Smooth muscle cell (in vitro differentiated cells): ENCODE data around the gene FAM53B. TPM values are rescaled to one million over a fixed set of nuclear protein-coding genes. Genes with fewer than 3 reads are reported as not detected.

Experiments used
- DNase-seq: peaks from one replicate; lab custom pipeline; 2025; ENCODE audit not compliant: unreplicated experiment; lab: John Stamatoyannopoulos, UW
- H2AFZ ChIP-seq: fragments of 200-600 bp; sonication (generic); 2 replicates; pipeline ENCODE4 v1.6.0; 2016; ENCODE audit warnings: antibody characterized with exemption, low read depth, mild to moderate bottlenecking
- H3F3A ChIP-seq: fragments of 200-600 bp; sonication (generic); 2 replicates; pipeline ENCODE4 v1.6.0; 2017; ENCODE audit warnings: antibody characterized with exemption, low read depth
- H3K27ac ChIP-seq: fragments of 200-600 bp; sonication (generic); 2 replicates; pipeline ENCODE4 v1.5.1; 2016; ENCODE audit warnings: low read depth, mild to moderate bottlenecking
- H3K27me3 ChIP-seq: fragments of 200-600 bp; sonication (generic); 2 replicates; pipeline ENCODE4 v1.6.1; 2016; ENCODE audit warnings: low read depth, mild to moderate bottlenecking
- H3K36me3 ChIP-seq: fragments of 200-600 bp; sonication (generic); 2 replicates; pipeline ENCODE4 v1.5.1; 2016; ENCODE audit warnings: low read depth
- H3K4me1 ChIP-seq: fragments of 200-600 bp; sonication (generic); 2 replicates; pipeline ENCODE4 v1.5.1; 2016; ENCODE audit warnings: low read depth
- H3K4me2 ChIP-seq: fragments of 200-600 bp; sonication (generic); 2 replicates; pipeline ENCODE4 v1.6.0; 2016; ENCODE audit warnings: mild to moderate bottlenecking
- H3K4me3 ChIP-seq: fragments of 200-600 bp; sonication (generic); 2 replicates; pipeline ENCODE4 v1.5.1; 2016; ENCODE audit warnings: mild to moderate bottlenecking
- H3K79me2 ChIP-seq: fragments of 200-600 bp; sonication (generic); 2 replicates; pipeline ENCODE4 v1.6.0; 2016; ENCODE audit warnings: low read depth, mild to moderate bottlenecking
- H3K9ac ChIP-seq: fragments of 200-600 bp; sonication (generic); 2 replicates; pipeline ENCODE4 v1.6.0; 2016; ENCODE audit warnings: low read depth
- H3K9me3 ChIP-seq: fragments of 200-600 bp; sonication (generic); replicated peaks from 2 replicates; pipeline ENCODE4 v1.5.1; 2016; ENCODE audit warnings: low read depth
- H4K20me1 ChIP-seq: fragments of 200-600 bp; sonication (generic); 2 replicates; pipeline ENCODE4 v1.6.0; 2016; ENCODE audit warnings: low read depth
- WGBS: methylation state at CpG from one replicate; pipeline ENCODE4 v1.1.7; 2016; ENCODE audit warnings: low lambda C conversion rate; 5-methylcytosine and 5-hydroxymethylcytosine counted together
- polyA plus RNA-seq: library from polyadenylated mRNA; unstranded; fragments of >200 nt; fragmentation: Nextera tagmentation; extraction: Ambion mirVana; gene quantifications from 2 replicates; pipeline ENCODE4 v1.2.1, GENCODE V29; 2016
- total RNA-seq: library from RNA; depleted of rRNA; stranded (reverse); fragments of >200 nt; gene quantifications from 2 replicates; pipeline ENCODE4 v1.2.3, GENCODE V29; 2014
- TF ChIP-seq, protein P1 (sequence below): fragments of 200-600 bp; sonication (generic); IDR thresholded peaks from 2 replicates; pipeline ENCODE4 v1.5.1; 2017; ENCODE audit warnings: borderline replicate concordance, mild to moderate bottlenecking, antibody characterized with exemption; ENCODE audit not compliant: insufficient read depth, poor library complexity, severe bottlenecking

The FAM53B gene
- total and polyA plus RNA-seq, 2 experiments from 2014 or later = 5.5 to 6.2 TPM

DNA sequence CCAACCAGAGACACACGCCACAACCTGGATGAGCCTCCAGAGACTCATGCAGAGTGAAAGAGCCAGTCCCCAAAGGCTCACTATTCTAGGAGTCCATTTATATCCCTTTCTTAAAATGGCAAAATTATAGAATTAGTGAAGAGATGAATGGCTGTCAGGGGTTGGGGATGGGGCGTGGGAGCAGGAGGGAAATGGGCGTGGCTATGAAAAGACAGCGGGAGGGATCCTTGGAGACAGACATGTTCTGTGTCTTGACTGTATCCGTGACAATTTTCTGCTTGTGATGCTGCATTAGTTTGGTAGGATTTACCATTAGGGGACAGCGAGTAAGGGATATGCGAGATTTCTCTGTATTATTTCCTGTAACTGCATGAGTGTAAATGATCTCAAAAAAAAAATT, 33.0 kb downstream of the FAM53B start:
- Histone ChIP-seq H2AFZ (no peak overlapping the region), H3K4me2 (no peak overlapping the region), H3K27me3 (no peaks in the 10 kb centered on the region), H3K27ac (no peak overlapping the region), H3K9ac (no peak overlapping the region), H3K9me3 (no peaks in the 10 kb centered on the region), H3K79me2 (no peaks in the 10 kb centered on the region), H4K20me1 (peaks cover 97% of the 10 kb centered on the region), H3K4me3 (no peak overlapping the region), H3K36me3 (no peaks in the 10 kb centered on the region), H3K4me1 (peaks cover 12% of the 10 kb centered on the region), H3F3A (peaks cover 4% of the 10 kb centered on the region)
- 85% methylated on average over 7 of the region's 7 CpGs for WGBS
- no peak for DNase-seq
- TF ChIP-seq, protein P1, sequence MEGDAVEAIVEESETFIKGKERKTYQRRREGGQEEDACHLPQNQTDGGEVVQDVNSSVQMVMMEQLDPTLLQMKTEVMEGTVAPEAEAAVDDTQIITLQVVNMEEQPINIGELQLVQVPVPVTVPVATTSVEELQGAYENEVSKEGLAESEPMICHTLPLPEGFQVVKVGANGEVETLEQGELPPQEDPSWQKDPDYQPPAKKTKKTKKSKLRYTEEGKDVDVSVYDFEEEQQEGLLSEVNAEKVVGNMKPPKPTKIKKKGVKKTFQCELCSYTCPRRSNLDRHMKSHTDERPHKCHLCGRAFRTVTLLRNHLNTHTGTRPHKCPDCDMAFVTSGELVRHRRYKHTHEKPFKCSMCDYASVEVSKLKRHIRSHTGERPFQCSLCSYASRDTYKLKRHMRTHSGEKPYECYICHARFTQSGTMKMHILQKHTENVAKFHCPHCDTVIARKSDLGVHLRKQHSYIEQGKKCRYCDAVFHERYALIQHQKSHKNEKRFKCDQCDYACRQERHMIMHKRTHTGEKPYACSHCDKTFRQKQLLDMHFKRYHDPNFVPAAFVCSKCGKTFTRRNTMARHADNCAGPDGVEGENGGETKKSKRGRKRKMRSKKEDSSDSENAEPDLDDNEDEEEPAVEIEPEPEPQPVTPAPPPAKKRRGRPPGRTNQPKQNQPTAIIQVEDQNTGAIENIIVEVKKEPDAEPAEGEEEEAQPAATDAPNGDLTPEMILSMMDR = no peak

DNA sequence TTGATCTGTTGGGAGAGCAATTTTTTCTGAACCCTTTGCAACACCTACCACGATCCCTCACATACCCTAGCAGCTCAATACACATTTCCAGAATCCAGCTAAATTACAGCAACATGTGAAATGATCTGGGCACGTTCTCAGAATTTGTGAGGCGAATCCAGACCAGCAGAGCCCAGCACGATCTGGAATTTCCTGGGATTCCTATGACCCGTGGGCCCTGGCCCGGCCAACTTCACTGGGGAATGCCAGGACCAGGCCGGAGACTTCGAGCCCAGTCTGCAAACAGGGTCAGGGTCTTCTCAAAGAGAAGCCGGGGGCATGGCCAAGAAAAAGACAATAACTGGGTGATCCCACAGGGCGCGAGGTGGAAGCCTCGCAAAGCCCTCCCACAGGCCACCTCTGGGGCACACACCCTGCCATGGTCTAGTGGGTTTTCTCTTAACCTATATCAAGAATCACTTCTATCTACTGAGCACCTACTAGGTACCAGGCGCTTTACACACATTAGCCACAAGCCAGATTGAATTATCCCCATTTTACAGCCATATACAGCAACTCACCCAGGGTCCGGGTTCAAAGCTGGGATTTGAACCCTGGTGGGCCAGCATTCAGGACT, 33.8 kb downstream of the FAM53B start:
- TF ChIP-seq, protein P1 = no peak
- H3K27me3 ChIP-seq = no peaks in the 10 kb centered on the region
- peaks cover 12% of the 10 kb centered on the region for H3K4me1 ChIP-seq
- no peaks in the 10 kb centered on the region for H3K36me3 ChIP-seq
- peaks cover 94% of the 10 kb centered on the region for H4K20me1 ChIP-seq
- H3K4me2 ChIP-seq = no peak overlapping the region
- DNase-seq = no peak
- H3K4me3 ChIP-seq = no peak overlapping the region
- no peak overlapping the region for H3K27ac ChIP-seq
- H3K79me2 ChIP-seq = no peaks in the 10 kb centered on the region
- WGBS = 83% methylated on average over 14 of the region's 14 CpGs
- H3K9ac ChIP-seq = no peak overlapping the region
- H3K9me3 ChIP-seq = no peaks in the 10 kb centered on the region
- peaks cover 4% of the 10 kb centered on the region for H3F3A ChIP-seq
- no peak overlapping the region for H2AFZ ChIP-seq

DNA sequence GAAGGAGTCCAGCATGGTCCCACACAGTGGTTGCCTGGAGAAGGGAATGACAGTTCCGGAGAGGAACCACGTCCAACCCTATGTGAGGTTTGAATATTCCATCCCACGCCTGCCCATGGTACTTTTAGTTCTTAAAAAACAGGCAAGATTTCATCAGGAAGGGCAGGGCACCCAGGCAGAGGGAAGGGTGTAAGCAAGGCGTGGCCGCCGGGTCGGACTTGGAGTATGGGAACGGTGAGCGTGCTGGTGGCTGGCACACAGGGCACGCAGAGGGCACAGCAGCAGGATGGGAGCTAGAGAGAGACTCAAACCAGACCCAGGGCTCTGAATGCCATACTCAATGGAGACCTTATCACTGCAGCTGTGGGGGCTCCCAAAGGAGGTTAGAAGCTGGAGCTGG, 34.3 kb downstream of the FAM53B start:
- Histone ChIP-seq H3K9ac (no peak overlapping the region), H3K4me3 (no peak overlapping the region), H2AFZ (no peak overlapping the region), H3K27ac (no peak overlapping the region), H4K20me1 (peaks cover 89% of the 10 kb centered on the region), H3K9me3 (no peaks in the 10 kb centered on the region), H3F3A (peaks cover 1% of the 10 kb centered on the region), H3K4me1 (peaks cover 12% of the 10 kb centered on the region), H3K79me2 (no peaks in the 10 kb centered on the region), H3K36me3 (no peaks in the 10 kb centered on the region), H3K4me2 (no peak overlapping the region), H3K27me3 (no peaks in the 10 kb centered on the region)
- TF ChIP-seq, protein P1 = no peak
- no peak for DNase-seq
- 95% methylated on average over 10 of the region's 10 CpGs for WGBS

DNA sequence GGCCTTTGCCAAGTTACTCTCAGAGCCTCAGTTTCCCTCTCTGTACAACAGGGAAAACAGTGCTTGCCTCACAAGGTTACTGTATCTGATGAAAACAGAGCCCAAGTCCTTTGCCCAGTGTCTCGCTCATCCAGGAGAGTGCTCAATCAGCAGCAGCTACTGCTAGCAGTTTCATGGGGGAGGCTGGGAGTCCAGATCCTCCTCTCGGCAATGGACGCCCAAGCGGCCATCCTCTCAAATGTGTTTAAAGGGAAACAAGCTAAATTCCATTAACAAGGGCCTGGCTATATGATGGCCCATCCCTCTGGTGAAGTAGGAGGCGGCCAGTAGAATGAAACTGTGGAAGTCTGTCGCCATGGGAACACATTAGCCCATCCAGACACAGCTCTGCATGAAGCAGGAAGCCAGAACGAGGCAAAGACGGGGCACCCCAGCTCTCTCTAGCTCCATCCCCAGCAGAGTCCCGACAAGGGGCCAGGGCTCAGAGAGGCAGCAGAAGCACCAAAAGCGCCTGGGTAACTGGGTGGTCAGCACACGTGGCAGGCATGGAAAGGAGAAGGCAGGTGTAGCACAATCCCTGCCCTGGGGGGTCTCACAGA, 35.2 kb downstream of the FAM53B start:
- Histone ChIP-seq H3K27ac (no peak overlapping the region), H3K9ac (no peak overlapping the region), H3K4me1 (peaks cover 12% of the 10 kb centered on the region), H3F3A (no peaks in the 10 kb centered on the region), H3K27me3 (no peaks in the 10 kb centered on the region), H3K4me3 (no peak overlapping the region), H2AFZ (no peak overlapping the region), H3K79me2 (no peaks in the 10 kb centered on the region), H4K20me1 (peaks cover 87% of the 10 kb centered on the region), H3K9me3 (no peaks in the 10 kb centered on the region), H3K4me2 (no peak overlapping the region), H3K36me3 (no peaks in the 10 kb centered on the region)
- DNase-seq = no peak
- TF ChIP-seq, protein P1 = no peak
- WGBS = 75% methylated on average over 11 of the region's 11 CpGs
